LNCAP (cell line): ENCODE results near the gene ALKBH4.

ENCODE experiments used
- TF ChIP-seq, protein P1 (sequence below): fragments of 450-650 bp; IDR thresholded peaks from 2 replicates; pipeline ENCODE4 v1.5.1; 2017; ENCODE audit warnings: mild to moderate bottlenecking

Gene ALKBH4

DNA sequence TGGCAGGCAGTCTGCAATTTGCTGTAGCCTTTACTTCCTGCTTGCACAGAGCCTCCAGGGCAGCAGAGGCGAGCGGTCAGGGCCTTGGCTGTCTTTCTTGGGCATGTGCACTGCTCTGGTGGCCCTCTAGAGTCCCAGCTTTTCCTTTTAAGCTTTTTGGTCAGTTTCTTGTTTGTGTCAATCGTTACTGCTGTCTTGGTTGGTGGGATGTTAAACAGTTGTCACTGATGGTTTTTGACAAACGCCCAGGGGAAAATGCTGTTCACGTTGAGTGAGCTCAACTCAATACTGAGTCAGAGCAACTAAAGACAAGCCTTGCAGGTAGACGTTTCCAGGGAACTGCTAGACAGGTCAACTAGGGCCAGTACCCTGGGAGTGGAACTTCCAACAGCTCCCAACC, 54.5 kb downstream of the ALKBH4 start:
- TF ChIP-seq, protein P1, sequence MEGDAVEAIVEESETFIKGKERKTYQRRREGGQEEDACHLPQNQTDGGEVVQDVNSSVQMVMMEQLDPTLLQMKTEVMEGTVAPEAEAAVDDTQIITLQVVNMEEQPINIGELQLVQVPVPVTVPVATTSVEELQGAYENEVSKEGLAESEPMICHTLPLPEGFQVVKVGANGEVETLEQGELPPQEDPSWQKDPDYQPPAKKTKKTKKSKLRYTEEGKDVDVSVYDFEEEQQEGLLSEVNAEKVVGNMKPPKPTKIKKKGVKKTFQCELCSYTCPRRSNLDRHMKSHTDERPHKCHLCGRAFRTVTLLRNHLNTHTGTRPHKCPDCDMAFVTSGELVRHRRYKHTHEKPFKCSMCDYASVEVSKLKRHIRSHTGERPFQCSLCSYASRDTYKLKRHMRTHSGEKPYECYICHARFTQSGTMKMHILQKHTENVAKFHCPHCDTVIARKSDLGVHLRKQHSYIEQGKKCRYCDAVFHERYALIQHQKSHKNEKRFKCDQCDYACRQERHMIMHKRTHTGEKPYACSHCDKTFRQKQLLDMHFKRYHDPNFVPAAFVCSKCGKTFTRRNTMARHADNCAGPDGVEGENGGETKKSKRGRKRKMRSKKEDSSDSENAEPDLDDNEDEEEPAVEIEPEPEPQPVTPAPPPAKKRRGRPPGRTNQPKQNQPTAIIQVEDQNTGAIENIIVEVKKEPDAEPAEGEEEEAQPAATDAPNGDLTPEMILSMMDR: no peak

DNA sequence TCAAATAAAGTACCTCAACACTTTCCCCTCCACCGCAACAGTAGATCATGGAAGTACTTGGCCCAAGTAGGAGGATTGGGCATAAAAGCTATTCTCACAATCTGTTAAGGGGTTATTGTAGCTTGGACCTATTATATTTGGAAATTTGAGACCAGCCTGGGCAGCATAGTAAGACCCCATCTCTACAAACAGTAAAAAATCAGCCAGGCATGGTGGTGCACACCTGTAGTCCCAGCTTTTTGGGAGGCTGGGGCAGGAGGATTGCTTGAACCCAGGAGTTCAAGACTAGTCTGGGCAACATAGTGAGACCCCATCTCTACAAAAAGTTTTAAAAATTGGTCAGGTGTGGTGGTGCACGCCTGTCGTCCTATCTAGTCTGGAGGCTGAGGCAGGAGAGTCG, 55.3 kb downstream of the ALKBH4 start:
- TF ChIP-seq, protein P1: no peak

DNA sequence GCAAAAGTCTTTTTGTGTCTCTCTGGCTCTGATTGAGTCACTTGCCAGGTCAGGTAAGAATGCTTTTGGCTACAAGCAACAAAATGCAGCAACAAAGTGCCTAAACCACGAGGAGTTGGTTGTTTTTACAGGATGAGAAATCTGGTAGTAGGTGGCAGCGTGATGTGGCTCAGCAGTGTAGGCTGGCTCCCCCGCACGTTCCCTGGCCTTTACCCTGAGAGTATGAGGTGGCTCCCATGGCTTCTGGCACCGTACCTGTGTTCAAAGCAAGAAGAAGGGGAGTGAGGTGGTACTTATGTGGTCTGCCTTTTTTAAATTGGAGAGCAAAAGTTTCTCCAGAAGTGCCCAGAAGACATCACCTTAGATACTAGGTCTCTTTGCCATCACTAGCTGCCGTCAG, 56.8 kb downstream of the ALKBH4 start:
- TF ChIP-seq, protein P1: no peak
